HepG2 (cell line): ENCODE results near the gene CHCHD1. TPM values are rescaled to one million over a fixed set of nuclear protein-coding genes. Genes with fewer than 3 reads are reported as not detected.

Experiments
- AGO2 ChIP-seq: fragments of 200-400 bp; formaldehyde crosslinking; optimal IDR thresholded peaks from 2 replicates; pipeline ENCODE3; 2017; ENCODE audit warnings: mild to moderate bottlenecking, low read depth, low read length, moderate library complexity
- ELF3 ChIP-seq: IDR thresholded peaks from 2 replicates; pipeline ENCODE4 v1.6.1; 2016; ENCODE audit warnings: missing genetic modification reagents, missing compliant biosample characterization
- FOXM1 ChIP-seq: sonication (generic); formaldehyde crosslinking; IDR thresholded peaks from 2 replicates; pipeline ENCODE4 v1.5.0; 2020; ENCODE audit warnings: missing genetic modification reagents
- HDAC1 ChIP-seq: sonication (generic); formaldehyde crosslinking; IDR thresholded peaks from 2 replicates; pipeline ENCODE4 v1.5.1; 2020; ENCODE audit warnings: mild to moderate bottlenecking, missing genetic modification reagents
- HNRNPLL ChIP-seq: fragments of 200-400 bp; formaldehyde crosslinking; IDR thresholded peaks from 2 replicates; pipeline ENCODE4 v1.6.1; 2017; ENCODE audit warnings: mild to moderate bottlenecking, low read depth, low read length; ENCODE audit not compliant: poor library complexity, severe bottlenecking
- KDM5A ChIP-seq: fragments of 200-600 bp; sonication (generic); IDR thresholded peaks from 2 replicates; pipeline ENCODE4 v1.7.0; 2018; ENCODE audit warnings: antibody characterized with exemption, mild to moderate bottlenecking, low read length, borderline replicate concordance
- MIER2 ChIP-seq: IDR thresholded peaks from 2 replicates; pipeline ENCODE4 v1.6.1; 2016; ENCODE audit warnings: missing biosample characterization, missing genetic modification reagents
- MTF1 ChIP-seq: sonication (generic); formaldehyde crosslinking; IDR thresholded peaks from 2 replicates; pipeline ENCODE4 v1.5.0; 2020; ENCODE audit warnings: missing genetic modification reagents
- PITX1 ChIP-seq: sonication (generic); formaldehyde crosslinking; IDR thresholded peaks from 2 replicates; pipeline ENCODE4 v1.5.1; 2020; ENCODE audit warnings: mild to moderate bottlenecking, missing genetic modification reagents
- XBP1 ChIP-seq: sonication (generic); formaldehyde crosslinking; IDR thresholded peaks from 2 replicates; pipeline ENCODE4 v1.5.0; 2020; ENCODE audit warnings: missing genetic modification reagents
- ZNF10 ChIP-seq: sonication (generic); formaldehyde crosslinking; IDR thresholded peaks from 2 replicates; pipeline ENCODE4 v1.4.0; 2020; ENCODE audit warnings: mild to moderate bottlenecking, low read depth, missing genetic modification reagents, borderline replicate concordance
- polyA plus RNA-seq, 8 experiments: library from polyadenylated mRNA; depleted of rRNA in 3 of 8; stranded (reverse) in 7 of 8; unstranded in 1 of 8; fragments of >200 nt; fragmentation: Illumina TruSeq in 4 of 8; extraction: Trizol in 4 of 8; gene quantifications; 2 replicates each; pipeline versions ENCODE4 v1.2.1 to v1.2.3, GENCODE V29; 2011 to 2016; ENCODE audit warnings: low read depth in 4 of 8, missing spikeins in 1 of 8, mixed read lengths in 1 of 8; ENCODE audit not compliant: insufficient read depth in 1 of 8
- total RNA-seq, 5 experiments: library from RNA; depleted of rRNA; stranded (reverse); fragments of >200 nt; fragmentation: Illumina TruSeq; extraction: Trizol; gene quantifications; 2 replicates each; pipeline ENCODE4 v1.2.3, GENCODE V29; 2016; ENCODE audit warnings: low read depth in 1 of 5
- TF ChIP-seq, protein P1 (sequence below): IDR thresholded peaks from 2 replicates; pipeline ENCODE4 v1.6.1; 2012; ENCODE audit warnings: inconsistent platforms
- TF ChIP-seq, protein P2 (sequence below): sonication (generic); formaldehyde crosslinking; IDR thresholded peaks from 2 replicates; pipeline ENCODE4 v1.4.0; 2020; ENCODE audit warnings: mild to moderate bottlenecking, missing genetic modification reagents
- TF ChIP-seq, protein P3 (sequence below): sonication (generic); formaldehyde crosslinking; IDR thresholded peaks from 2 replicates; pipeline ENCODE4 v1.8.1; 2022; ENCODE audit warnings: low read depth, mild to moderate bottlenecking, missing genetic modification reagents
- TF ChIP-seq, protein P4 (sequence below): sonication (generic); formaldehyde crosslinking; IDR thresholded peaks from 2 replicates; pipeline ENCODE4 v1.4.0; 2020; ENCODE audit warnings: missing genetic modification reagents
- TF ChIP-seq, protein P5 (sequence below): sonication (generic); formaldehyde crosslinking; IDR thresholded peaks from 2 replicates; pipeline ENCODE4 v1.9.0; 2021; ENCODE audit warnings: mild to moderate bottlenecking, missing genetic modification reagents

Gene CHCHD1
- total and polyA plus RNA-seq, 2 of the 13 experiments (the other 11 are each of a cell fraction or from before 2014, with no cell fraction given), result 36.9 to 71.2 TPM

DNA sequence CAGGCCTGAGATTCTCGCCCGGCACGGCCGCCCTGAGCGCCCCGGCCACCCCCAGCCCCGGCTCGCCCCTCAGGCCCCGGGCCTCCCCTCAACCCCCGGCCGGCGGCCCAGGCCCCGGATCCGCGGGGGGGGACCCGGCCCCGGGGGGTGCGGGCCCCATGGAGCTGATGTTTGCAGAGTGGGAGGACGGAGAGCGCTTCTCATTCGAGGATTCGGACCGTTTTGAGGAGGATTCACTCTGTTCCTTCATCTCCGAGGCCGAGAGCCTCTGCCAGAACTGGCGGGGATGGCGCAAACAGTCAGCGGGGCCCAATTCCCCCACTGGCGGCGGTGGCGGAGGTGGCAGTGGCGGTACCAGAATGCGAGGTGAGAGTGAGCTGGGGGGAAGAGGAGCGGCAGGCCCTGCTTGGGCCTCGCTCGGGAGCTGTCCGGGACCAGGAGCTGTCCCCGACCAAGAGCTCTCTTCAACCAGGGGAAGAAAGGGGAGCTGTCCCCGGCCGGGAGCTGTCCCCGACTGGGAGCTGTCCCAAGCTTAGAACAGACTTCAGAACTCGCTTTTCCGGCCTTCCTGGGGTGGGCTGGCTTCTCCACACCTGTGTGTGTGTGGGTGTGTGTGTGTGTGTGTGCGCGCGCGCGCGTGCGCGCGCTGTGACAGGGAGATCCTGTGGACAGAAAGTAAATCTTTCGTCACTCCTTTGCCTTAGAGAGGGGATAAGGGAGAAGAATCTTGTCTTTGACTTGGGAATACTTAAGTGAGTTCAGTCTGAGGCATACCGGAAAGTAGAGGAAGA is 4.1 kb downstream of the CHCHD1 start (continued):
- TF ChIP-seq KDM5A (no peak; the same call in 1 of the 2 replicates), XBP1 (CRISPR knock-in tag) (no peak), MIER2 (peak; percentile 62; the same call in 1 of the 2 replicates), FOXM1 (CRISPR knock-in tag) (no peak), AGO2 (peak; percentile 52), HDAC1 (peak; percentile 0; the same call in 1 of the 2 replicates), ELF3 (CRISPR knock-in tag) (no peak), HNRNPLL (peak; percentile 51), ZNF10 (CRISPR knock-in tag) (no peak), PITX1 (CRISPR knock-in tag) (no peak), MTF1 (CRISPR knock-in tag) (no peak)
- TF ChIP-seq, protein P1, sequence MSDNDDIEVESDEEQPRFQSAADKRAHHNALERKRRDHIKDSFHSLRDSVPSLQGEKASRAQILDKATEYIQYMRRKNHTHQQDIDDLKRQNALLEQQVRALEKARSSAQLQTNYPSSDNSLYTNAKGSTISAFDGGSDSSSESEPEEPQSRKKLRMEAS, result peak; percentile 4; the same call in 1 of the 2 replicates
- TF ChIP-seq, protein P2, sequence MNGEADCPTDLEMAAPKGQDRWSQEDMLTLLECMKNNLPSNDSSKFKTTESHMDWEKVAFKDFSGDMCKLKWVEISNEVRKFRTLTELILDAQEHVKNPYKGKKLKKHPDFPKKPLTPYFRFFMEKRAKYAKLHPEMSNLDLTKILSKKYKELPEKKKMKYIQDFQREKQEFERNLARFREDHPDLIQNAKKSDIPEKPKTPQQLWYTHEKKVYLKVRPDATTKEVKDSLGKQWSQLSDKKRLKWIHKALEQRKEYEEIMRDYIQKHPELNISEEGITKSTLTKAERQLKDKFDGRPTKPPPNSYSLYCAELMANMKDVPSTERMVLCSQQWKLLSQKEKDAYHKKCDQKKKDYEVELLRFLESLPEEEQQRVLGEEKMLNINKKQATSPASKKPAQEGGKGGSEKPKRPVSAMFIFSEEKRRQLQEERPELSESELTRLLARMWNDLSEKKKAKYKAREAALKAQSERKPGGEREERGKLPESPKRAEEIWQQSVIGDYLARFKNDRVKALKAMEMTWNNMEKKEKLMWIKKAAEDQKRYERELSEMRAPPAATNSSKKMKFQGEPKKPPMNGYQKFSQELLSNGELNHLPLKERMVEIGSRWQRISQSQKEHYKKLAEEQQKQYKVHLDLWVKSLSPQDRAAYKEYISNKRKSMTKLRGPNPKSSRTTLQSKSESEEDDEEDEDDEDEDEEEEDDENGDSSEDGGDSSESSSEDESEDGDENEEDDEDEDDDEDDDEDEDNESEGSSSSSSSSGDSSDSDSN (CRISPR knock-in tag), result peak; percentile 57
- TF ChIP-seq, protein P3, sequence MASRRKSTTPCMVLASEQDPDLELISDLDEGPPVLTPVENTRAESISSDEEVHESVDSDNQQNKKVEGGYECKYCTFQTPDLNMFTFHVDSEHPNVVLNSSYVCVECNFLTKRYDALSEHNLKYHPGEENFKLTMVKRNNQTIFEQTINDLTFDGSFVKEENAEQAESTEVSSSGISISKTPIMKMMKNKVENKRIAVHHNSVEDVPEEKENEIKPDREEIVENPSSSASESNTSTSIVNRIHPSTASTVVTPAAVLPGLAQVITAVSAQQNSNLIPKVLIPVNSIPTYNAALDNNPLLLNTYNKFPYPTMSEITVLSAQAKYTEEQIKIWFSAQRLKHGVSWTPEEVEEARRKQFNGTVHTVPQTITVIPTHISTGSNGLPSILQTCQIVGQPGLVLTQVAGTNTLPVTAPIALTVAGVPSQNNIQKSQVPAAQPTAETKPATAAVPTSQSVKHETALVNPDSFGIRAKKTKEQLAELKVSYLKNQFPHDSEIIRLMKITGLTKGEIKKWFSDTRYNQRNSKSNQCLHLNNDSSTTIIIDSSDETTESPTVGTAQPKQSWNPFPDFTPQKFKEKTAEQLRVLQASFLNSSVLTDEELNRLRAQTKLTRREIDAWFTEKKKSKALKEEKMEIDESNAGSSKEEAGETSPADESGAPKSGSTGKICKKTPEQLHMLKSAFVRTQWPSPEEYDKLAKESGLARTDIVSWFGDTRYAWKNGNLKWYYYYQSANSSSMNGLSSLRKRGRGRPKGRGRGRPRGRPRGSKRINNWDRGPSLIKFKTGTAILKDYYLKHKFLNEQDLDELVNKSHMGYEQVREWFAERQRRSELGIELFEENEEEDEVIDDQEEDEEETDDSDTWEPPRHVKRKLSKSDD, result no peak
- TF ChIP-seq, protein P4, sequence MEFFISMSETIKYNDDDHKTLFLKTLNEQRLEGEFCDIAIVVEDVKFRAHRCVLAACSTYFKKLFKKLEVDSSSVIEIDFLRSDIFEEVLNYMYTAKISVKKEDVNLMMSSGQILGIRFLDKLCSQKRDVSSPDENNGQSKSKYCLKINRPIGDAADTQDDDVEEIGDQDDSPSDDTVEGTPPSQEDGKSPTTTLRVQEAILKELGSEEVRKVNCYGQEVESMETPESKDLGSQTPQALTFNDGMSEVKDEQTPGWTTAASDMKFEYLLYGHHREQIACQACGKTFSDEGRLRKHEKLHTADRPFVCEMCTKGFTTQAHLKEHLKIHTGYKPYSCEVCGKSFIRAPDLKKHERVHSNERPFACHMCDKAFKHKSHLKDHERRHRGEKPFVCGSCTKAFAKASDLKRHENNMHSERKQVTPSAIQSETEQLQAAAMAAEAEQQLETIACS (CRISPR knock-in tag), result peak; percentile 91
- TF ChIP-seq, protein P5, sequence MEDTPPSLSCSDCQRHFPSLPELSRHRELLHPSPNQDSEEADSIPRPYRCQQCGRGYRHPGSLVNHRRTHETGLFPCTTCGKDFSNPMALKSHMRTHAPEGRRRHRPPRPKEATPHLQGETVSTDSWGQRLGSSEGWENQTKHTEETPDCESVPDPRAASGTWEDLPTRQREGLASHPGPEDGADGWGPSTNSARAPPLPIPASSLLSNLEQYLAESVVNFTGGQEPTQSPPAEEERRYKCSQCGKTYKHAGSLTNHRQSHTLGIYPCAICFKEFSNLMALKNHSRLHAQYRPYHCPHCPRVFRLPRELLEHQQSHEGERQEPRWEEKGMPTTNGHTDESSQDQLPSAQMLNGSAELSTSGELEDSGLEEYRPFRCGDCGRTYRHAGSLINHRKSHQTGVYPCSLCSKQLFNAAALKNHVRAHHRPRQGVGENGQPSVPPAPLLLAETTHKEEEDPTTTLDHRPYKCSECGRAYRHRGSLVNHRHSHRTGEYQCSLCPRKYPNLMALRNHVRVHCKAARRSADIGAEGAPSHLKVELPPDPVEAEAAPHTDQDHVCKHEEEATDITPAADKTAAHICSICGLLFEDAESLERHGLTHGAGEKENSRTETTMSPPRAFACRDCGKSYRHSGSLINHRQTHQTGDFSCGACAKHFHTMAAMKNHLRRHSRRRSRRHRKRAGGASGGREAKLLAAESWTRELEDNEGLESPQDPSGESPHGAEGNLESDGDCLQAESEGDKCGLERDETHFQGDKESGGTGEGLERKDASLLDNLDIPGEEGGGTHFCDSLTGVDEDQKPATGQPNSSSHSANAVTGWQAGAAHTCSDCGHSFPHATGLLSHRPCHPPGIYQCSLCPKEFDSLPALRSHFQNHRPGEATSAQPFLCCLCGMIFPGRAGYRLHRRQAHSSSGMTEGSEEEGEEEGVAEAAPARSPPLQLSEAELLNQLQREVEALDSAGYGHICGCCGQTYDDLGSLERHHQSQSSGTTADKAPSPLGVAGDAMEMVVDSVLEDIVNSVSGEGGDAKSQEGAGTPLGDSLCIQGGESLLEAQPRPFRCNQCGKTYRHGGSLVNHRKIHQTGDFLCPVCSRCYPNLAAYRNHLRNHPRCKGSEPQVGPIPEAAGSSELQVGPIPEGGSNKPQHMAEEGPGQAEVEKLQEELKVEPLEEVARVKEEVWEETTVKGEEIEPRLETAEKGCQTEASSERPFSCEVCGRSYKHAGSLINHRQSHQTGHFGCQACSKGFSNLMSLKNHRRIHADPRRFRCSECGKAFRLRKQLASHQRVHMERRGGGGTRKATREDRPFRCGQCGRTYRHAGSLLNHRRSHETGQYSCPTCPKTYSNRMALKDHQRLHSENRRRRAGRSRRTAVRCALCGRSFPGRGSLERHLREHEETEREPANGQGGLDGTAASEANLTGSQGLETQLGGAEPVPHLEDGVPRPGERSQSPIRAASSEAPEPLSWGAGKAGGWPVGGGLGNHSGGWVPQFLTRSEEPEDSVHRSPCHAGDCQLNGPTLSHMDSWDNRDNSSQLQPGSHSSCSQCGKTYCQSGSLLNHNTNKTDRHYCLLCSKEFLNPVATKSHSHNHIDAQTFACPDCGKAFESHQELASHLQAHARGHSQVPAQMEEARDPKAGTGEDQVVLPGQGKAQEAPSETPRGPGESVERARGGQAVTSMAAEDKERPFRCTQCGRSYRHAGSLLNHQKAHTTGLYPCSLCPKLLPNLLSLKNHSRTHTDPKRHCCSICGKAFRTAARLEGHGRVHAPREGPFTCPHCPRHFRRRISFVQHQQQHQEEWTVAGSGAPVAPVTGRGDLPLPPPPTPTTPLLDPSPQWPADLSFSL, result peak; percentile 69; the same call in 1 of the 2 replicates
